DMS153 treated with DMSO at 0.1 percent for 48 hours (cell line): Measurements from ENCODE around the gene PAWR.
"Not testable (repeated sequence)": the region's sequence is repeated elsewhere in the genome, so short reads cannot be mapped to it uniquely, and the experiment has no call there.

Source experiments
- DNase-seq: peaks from one replicate; lab custom pipeline; 2025; ENCODE audit not compliant: unreplicated experiment; lab: John Stamatoyannopoulos, UW

The PAWR gene

DNA sequence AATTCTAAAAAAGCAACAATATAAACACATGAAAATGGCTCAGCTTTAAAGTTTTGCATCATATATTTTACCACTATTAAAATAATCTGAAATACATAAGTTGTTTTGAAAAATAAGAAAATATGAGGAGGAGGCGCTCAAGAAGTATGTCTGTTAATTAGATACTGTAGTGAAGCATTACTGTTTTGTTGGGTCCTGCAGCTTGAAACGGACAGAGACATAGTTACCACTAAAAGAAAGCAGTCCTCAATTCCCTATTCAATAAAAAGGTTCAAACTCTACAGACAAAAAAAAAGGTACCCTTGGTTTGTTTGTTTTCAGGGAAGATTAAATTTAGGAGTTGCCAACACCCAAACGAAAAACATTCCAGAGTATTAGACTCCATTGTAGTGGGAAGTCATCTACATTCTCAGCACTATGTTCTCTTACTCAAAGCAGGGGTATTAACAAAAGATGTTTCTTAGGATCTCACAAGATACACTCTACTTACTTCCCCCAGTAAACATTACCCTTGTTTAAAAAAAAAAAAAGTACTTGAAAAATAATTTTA lies 3.0 kb downstream of the PAWR start:
- DNase-seq = no peak

DNA sequence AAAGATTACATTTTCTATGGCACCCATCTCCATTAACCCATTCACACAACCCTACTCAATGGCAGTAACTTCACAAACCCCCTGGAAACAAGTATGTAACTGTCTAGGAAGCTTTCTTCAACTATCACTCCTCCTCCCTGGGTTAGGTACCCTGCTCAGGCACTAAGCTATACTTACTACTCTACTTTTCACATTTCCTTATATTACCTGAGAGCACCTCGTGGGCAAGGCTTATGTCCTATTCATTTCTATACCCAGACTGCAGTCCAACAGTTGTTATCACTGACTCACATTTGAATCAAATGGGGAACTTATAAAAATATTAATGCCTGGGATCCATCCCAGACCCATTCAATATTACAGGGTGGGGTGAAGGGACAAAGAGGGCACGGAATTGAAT lies 4.6 kb downstream of the PAWR start:
- DNase-seq = no peak

DNA sequence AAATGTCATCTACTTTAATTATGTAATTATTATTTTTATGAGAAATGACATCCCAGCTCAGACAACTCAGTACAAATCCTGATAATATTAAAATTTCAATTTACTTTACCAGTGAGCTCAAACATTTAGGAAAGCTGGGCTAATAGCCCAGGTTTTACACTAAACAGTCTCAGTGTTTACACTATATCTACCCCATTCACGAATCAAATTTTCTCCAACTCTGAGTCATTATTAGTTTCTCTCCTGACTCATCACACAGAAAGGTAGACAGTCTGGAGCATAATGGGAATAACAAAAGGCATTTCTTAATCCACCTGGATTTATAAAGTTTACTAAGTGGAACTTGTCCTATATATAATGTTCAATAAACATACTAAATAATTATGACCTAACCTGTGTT lies 5.7 kb downstream of the PAWR start:
- no peak for DNase-seq

DNA sequence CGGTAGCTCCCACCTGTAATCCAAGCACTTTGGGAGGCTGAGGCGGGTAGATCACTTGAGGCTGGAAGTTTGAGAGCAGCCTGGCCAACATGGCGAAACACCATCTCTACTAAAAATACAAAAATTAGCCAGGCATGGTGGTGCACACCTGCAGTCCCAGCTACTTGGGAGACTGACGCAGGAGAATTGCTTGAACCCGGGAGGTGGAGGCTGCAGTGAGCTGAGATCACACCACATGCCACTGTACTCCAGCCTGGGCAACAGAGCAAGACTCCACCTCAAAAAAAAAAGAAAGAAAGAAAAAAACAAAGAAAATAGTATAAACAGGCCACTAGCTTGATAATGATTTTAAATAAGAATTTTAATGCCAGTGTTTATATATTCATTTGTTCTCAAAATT lies 6.4 kb downstream of the PAWR start:
- DNase-seq = not testable (repeated sequence)

DNA sequence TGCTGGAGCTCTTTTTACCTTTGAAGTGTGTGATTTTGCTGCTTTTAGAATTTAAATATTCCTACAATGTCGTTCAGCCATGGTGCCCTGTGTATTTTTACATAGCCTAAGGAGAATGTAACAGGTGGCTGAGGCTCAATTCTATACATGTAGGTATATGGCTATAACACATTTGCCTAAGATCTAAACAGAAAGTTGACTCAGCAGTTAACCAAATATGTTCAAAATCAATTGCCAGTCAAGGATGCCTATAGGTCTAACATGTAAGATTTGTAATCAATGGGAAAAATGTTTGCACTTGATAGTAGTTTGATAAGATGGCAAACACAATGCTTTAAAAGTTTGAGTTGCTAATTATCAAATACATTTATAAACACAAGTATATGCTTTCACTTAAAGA lies 8.2 kb downstream of the PAWR start:
- no peak for DNase-seq

DNA sequence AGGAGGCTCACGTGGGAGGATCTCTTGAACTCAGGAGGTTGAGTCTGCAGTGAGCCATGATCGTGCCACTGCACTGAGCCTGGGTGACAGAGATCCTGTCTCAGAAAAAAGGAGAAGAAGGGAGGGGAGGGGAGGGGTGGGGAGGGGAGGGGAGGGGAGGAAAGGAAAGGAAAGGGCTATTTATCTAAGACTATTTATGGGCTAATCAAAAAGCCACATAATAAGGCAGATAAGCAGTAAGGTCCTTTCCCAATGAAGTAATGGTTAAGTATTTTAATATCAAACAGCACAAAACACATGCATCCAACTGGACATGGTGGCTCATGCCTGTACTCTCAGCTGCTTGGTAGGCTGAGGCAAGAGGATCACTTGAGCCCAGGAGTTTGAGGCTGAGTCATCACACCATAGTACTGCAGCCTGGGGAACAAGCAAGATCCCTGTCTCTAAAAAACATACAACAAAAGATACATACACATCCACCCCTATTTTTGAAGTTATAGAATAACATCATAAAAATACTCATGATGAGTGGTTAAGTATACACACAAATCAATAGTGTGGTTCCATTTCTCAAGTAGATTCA lies 9.7 kb downstream of the PAWR start:
- no peak for DNase-seq

DNA sequence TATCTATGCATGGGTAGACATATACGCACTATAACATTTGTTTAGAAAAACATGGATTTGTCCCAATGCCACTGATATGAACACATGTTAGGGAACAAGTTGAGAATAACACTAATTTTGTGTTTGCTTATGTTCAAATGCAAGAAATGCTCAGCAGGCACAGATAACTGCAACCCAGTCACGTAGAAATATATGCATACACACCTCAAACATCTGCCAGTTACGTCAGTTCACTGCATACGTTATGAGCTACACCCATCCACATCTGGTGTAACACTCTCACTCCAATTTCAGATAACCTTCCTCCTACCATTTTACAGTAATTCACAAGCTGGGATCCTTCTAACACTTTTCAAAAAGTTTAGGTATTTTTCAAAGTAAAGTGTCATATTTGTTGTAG lies 10.7 kb downstream of the PAWR start:
- DNase-seq = no peak

DNA sequence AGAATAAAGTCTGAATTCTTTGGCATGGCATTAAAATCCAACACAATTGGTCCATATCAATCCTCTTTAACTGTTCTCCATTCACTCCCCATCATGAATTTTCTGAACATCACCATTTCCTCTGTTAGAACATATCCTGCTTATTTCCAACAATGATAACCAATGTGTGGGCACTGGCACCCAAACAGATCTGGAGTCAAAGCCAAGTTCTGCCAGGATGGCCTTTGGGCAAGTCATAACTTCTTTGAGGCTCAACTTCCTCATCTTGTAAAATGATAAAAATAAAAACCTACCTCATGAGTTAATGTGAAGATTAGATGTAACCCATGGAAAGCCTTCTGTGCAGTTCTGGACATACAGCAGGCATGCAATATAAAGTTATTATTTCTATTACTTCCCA lies 12.5 kb downstream of the PAWR start:
- DNase-seq = no peak

DNA sequence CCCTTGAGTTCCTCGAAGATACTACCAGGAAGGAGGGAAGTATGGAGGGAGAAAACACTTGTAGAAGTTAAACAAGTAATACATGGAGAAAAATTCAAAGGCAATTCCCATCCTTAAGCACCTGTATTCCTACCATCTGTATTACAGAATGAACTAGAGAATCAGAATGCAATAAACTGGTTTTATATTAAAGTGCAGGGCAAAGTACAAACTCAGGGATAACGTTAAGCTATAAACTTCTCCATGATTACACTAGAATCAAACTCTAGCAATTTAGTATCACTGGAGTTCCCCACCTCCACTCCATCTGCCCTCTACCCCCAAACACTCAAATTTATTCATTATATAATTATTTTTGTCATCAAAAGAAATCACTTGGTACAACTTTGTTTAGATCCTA lies 13.1 kb downstream of the PAWR start:
- no peak for DNase-seq

DNA sequence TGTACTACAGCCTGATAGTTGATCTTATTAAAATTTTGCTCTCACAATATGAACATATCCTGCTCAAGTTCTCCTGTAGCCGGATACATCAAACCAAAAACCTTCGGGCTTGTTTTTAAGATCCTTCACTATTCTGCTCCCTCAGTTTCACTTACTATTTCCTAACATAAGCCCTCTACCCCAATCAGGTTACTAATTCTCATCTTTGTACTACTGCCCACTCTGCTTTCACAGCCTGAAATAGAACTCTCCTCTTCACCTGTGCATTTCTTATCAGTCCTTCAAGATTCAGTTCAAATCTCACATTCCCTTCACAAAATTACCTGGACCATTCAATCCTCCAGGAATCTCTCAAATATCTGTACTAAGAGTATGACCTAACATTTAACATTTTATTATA lies 14.2 kb downstream of the PAWR start:
- DNase-seq = no peak

DNA sequence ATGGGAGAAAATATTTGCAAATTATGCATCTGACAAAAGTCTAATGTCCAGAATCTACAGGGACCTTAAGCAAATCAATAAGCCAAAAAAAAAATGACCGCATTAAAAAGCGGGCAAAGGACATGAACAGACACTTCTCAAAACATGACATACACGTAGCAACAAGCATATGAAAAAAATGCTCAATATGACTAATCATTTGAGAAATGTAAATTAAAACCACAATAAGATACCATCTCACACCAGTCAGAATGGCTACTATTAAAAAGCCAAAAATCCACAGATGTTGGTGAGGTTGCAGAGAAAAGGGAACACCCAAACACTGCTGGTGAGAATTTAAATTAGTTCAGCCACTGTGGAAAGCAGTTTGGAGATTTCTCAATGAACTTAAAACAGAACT lies 16.1 kb downstream of the PAWR start:
- DNase-seq = no peak

DNA sequence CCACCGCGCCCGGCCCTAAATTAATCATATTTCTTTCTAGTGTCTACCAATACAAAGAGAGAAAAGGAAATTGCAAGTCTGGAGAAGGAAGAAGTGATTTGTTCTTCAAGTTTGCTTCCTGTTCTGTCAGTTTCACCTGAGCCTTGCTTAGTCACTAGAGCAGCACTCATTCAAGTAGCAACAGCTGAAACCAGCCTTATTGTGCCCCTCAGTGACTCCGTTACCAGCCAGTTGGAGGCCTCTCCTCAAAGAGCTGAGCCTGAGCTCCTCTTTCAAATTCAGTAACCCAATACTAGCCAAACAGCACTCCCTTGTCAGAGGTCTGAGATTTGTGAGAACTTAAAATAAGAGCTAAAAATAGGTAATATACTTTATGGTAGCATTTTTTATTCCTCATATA lies 17.4 kb downstream of the PAWR start:
- DNase-seq = no peak

DNA sequence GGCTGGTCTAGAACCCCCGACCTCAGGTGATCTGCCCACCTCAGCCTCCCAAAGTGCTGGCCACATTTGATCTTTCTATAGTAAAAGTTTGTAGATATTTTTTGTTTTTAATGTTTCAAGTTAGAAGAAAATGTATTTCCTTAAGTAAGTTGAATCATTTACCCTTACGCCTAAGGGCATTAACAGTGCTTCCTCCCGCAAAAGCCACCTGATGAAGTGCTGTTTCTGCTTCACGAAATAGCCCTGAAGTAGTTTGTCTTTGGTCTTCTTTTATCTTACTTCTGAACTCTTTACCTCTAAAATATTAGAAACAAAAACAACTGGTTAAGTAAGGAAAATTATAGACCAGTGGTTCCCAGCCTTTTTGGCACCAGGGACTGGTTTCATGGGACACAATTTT lies 22.7 kb downstream of the PAWR start:
- DNase-seq = no peak

DNA sequence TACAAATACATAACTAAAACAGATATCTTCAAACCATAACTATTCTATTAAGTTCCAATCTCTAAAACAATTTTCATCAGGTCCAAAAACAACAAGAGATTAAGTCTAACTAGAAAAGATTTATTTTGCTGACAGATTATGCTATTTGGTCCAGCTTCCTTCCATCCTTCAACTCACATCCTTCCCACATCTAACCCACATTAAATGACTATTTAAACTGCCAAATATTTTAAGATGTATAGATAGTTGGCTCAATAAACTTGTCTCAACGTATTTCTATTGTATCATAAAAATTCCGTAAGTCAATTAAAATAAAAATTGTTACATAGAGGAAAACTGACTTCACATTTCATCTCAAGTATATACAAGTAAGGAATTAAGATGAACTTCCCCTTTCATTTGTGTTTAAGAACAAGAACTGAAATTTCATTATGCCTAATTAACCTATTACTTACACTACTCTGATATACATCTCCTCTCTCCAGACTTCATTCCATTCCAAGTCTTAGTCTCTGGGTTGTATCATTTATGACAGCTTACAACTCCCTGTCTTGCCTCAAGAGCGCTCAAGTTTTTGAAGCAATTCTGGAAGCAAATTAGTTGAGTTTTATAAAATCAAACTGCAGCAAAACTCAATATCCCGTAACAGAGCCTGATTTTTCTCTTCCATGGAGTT lies 25.4 kb downstream of the PAWR start:
- DNase-seq = no peak

DNA sequence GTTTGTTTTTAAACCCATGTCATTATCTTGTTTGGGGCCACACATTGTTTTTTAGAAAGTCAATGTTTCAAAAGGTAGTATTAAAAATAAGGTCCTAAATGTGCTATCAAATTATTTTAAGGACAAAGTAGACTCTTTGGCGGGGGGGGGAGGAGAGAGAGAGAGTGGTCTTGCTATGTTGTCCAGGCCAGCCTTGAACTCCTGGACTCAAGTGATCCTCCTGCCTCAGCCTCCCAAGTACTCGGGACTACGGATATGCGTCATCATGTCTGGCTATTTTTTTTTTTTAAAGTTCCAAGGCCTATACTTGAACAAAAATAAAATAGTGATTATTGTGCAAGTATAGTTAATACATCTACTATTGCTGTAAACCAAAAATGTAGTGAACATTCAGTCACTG lies 26.2 kb downstream of the PAWR start:
- no peak for DNase-seq

DNA sequence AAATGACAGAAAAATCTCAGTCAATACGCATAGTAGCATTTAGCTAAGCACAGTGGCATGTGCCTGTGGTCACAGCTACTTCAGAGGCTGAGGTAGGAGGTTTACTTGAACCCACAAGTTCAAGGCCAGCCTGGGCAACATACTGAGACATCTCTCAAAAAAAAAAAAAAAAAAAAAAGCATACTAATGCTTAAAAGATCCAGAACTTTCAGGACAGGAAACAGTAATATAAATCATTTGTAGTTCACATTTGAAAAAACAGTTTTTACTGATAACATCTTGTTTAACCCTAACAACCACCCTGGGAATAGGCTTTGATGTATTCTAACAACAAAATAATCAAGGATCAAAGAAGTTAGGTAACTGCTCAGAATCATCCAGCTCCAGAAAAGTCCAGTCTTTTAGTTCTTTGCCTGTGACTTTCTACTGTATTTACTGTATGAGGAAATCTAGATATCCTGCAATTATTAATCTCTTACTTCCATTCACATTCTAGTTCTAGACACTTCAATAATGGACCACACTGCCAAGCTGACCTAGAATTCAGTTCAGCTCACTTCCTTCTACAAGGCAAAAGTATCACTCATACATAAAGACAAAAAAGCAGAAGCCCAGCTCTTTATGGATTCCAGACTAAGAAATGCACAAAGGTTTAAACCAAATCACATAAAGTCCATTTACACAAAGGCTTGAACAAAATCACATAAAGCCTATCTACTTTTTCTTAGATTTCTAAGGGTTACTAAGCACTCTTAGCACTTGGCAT lies 28.5 kb downstream of the PAWR start:
- no peak for DNase-seq

DNA sequence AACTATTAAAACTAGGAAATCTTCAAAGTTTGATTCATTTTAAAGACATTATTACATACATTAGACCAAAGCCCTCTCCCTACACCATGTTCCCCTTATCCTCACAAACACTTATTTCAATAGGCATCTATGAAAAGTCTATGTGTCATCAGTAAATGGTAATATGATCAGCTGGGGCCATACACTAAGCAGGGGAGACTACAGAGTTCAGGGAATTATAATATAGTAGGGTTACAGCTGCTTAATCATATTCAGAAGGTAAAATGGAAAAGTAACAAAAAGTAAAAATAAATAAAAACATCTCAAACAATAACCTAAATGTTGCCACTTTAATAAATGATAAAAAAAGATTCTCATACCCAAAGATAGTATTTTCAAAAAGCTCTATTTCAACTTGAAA lies 29.1 kb downstream of the PAWR start:
- DNase-seq = no peak

DNA sequence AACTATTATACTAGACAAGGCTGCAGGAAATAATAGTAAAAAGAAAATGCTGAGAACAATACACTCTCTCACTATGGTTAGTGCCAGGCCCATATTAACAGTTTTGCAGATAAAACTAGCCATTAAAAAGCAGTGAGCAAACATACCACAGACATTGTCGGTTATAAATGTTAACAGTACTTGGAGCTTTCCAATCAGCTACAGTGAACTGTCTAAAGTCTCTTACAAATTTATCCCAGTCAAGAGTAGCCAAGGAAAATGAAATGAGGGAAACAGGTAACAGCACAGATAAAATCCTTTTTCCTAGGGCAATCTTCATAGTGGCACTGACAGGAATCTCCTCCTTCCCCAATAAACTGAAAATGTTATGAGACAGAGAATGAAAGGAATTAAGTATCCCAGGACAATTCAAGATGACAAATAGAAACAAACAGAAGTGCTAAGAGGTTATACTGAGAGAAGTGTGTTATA lies 30.8 kb downstream of the PAWR start:
- no peak for DNase-seq

DNA sequence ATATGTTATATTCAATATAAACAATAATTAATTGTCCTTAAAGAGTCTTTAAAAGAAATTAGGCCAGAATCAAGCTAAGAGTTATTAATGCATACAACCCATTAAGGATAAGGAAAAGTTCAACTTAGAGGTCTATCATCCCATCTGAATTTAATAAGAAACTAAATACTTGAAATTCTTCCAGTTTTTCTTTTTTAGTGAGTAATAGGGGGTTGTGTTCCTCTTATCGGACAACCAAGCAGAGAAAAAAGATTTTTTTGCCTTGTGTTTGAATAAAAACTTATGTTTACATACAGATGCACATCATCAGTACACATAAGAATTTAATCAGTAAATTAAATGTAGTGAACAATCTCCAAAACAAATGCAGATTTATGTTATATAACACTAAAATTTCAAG lies 32.5 kb downstream of the PAWR start:
- no peak for DNase-seq

DNA sequence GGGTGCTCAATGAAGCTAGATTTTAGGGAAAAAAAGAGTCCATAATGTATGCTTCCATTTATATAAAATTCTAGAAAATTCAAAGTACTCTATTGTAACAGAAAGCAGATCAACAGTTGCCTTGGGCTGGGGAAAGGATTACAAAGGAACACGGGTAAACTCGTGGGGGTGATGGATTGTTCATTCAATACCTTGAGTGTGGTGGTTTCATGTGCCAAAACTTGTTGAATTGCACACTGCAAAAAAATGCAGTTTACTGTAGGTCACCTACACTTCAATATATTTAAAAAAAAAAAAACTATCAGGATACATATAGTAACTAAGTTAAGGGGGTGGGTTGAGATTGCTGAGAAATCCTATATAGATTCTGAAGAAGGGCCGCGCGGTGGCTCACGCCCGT lies 33.6 kb downstream of the PAWR start:
- DNase-seq = no peak

DNA sequence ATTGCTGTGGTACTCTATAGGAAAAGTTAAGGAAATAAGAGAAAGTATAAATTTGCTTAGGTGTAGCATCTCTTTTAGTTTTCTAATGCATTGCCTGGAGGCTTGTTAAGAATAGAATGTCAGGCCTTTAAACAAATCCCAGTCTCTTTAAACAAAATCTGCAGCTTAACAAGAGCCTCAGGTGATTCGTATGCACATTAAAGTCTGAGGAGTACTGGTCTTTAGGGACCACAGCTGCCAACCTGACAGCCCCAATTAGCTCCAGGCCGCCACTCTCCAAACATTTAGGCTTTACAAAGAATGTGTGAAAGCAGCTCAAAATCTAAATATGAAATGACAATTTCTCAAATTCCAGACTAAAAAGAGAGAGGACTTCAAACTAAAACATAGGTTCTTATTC lies 35.7 kb downstream of the PAWR start:
- DNase-seq = no peak

DNA sequence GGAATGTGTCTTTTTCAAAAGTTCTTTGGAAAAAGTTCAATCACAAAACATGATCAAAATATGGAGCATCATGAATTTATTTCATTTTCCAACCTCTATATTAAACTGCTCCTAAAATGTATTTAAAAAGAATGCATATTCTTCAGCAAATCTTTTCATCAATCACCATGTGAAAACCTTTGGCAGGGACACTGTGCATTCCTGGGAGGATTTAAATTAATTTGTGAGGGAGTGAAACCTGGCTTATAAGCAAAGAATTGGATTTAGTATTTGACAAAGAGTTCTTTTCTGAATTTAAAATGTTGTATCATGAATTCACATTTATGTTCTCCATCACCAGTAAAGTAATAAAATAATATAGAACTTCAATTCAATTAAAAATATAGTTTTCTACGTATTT lies 38.2 kb downstream of the PAWR start:
- no peak for DNase-seq
